GM18502 (cell line): ENCODE results near the gene HOXA3.

Experiments used
- ATAC-seq: cut with Tn5 transposase; IDR thresholded peaks from one replicate; pipeline ENCODE4 v1.9.1; 2021; ENCODE audit warnings: mild to moderate bottlenecking; ENCODE audit not compliant: unreplicated experiment, poor library complexity

Gene HOXA3

DNA sequence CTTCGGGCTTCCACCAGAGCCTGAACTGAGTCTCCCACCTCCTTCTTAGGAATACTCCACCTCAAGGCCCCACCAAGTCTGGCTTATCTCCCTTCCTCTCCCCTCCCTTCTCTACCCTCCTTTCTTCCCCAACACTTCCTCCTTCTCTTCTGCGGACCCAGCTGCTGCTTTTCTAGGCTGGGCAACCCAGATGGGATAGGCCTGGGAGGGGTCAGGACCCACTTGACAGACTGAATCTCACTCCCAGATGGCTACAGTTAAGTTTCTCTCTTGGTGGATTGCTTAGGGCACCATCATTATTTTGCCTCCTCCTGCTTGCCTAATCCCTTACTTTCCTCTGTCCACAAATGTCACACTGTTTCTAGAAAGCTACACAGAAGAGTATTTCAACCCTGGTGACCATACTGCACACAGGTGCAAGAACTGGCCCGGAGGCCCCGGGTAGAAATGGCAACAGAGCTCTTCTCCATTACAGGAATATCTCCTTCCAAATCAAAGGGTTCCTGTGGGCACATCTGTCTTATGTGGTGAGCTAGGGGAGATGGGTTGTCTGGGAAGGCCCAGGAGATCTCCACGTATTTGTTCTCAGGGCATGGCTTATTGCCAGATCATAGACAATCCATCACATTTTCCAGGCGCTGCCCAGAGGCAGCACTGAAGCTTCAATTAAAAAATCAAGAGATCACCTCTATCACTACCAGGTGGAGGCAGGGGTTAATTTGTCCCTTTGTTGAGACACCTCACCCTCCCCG lies 37.8 kb upstream of the HOXA3 start:
- no peak for ATAC-seq

DNA sequence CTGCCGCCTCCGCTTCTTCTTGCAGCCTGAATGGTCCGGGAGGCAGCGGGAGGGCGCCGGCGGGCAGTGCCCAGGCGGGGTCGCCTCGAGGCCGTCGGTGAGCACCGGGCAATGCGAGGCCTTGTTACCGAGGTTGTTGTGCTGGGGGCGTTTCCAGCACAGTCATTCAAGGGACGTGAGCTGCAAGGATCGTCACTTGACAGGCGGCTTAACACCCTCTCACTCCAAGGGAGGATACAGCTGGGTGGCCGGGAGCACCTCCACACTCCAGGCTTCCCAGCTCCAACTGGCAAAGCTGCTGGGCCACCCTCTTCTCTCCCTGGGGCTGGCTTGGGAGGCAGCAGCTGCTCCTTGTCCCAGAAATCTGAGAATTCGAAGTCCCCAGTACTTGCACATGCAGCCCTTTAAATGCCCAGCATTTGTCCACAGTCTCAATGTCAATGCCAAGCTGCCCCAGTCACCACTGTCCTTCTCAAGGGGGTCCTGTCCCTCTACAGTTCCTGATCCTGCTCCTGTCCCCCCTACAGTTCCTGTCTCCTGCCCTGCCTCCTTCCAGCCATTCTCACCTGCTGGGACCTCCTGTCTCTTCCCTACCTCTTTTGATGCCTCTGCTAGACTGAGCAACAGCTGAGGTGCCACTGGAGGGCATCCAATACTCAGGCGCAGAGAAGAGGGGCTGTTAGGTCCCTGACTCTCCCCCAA lies 37.1 kb upstream of the HOXA3 start:
- no peak for ATAC-seq

DNA sequence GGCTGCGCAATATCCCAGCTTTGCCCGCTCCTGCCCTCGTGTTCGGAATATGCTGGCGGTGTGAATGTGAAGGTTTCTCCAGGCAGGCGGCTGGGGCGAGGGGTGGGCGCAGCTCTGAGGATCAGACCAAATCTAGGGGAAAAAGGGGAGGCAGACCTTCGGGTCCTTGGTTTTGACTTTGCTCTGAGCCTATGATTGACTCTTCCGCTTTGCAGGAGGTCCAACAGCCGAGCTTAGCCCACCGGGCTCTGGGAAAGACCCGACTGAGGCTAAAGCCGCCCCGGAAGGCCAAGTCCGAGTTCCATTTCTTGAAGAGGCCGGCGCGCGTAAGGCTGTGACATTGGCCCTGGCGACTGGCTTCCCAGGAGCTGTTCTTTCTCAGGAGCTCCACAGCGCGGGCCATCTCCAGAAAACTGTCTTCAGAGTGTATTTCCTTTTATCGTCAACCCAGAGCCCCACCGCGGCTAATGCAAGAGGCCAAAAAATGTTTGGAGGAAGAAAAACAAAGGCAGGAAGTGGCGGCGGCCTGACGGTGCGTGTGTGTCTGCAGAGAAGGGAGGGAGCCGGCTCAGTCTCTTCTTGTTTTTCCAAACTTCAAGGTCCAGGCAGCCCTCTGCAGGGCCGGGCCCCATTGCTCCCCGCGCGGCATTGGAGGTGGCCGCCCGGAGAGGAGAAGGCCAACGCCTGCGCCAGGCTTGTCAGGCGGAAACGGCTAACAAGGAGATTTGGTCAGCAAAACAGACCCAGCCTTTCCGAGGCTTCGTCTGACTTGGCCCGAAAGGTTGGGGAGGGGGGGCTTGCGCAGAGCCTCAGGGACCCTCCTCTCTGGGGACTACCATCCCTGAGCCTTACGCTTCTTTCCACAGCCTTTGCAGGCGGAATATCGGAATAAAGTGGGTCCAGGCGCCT lies 36.3 kb upstream of the HOXA3 start:
- no peak for ATAC-seq

DNA sequence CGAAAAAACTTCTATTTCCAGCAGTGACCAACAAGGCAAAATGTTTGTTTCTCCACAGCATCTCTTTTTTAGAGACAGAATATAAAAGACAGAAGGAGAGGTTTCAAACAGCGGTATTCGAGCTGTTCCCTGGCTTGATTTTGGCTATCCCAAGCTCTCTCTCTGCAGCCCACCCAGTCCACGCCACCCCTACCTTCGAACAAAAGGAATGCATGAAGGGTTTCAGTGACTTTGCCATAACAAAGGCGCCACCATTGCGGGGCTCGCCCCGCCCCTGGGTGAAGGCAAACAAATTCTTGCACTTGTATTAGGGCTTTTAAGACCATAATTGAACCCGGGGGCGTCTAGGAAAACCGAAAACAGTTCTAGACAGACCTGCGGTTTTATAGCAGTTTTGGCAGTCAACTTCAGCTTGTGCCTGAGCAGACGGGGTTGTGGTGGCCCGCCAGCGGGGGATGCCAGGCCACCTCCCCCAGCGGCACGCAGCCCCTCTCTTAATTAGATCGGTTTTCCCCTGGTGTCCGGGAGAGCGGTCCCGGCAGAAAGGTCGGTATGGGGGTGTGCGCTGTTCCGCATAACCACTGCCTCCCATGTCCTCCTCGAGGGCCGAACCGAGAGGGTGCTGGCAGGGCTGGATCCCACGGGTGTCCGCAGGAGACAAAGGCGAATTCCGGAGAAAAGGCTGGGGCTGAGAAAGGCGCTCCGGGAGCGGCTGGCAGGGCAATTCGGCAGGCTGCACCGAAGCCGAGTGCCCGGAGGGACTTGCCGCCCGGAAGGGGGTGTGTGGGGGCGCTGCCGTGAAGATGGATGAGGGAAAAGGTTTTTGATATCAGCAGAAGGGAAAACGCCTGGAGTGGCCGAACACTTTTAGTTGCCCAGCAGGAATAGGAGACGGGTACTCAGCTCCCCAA lies 35.3 kb upstream of the HOXA3 start:
- no peak for ATAC-seq

DNA sequence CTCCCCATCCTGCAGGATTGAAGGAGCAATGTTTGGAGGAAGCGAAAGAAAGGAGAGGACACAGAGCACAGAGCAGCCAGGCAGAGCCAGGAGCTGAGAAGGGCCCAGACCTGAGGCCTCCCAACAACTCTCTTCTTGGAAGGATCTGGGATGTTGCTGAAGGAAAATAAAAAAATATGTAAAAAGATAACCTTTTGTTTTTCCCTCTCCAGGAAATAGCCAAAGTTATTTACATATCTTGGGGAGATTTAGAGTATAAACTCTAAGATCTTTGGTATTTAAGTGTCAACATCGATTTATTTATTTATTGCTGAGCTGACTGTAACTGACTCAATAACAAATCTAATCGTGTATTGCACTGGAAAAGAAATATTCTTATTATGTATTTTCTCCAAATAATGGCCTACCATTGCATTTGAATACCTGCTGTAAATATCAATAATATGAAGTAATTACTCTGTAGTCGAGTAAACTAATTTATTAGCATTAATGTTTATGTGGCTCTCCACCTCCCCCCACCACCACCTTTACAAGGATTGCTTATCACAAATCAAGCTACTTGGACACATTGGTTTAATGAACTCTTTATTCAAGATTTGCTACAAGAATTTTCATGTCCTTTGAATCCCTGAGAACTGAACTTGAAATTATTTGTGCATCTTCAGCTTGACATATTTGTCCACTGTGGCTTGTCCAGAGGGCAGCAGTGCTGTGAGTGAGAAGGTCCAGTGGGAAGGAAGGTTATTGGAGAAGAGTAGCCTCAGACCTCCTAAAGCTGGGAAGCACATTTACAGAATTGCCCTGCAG lies 34.5 kb upstream of the HOXA3 start:
- no peak for ATAC-seq

DNA sequence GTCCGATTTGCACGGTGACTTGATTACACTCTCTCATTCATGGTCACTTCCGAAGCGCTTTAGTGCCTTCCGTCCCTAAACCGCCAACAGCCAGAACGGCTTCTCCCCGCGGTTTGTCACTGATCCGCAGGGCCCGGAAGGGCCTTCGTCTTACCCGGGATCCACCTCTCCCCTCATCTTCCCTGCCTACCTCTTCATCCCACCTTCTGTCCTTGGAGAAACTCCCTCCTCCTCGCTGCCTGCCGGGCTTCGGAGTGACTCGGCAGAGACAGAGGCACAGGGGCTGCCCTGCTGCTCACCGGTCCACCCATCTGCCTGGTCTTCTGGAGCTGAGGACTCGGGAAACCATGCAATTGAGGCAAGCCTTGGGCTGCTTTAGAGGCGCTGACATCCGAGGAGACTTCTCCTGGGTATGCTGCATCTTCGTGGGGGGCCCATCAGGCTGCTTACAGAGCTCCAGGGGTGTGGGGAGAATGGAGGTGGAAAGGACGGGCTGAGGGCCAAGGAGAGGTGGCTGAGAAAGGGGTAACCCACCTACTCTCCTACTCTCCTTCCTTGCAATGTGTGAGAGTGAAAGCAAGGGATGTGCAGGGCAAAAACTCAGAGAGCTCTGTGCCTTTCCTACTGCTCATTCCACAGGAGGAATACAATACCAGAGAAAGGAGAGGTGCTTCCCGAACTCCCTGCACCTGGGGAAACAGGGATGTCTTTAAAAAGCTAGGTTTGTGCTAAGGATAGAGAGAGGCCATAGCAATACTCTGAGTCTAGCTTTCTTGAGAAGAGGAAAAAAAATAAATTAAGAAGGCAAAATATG lies 33.7 kb upstream of the HOXA3 start:
- no peak for ATAC-seq

DNA sequence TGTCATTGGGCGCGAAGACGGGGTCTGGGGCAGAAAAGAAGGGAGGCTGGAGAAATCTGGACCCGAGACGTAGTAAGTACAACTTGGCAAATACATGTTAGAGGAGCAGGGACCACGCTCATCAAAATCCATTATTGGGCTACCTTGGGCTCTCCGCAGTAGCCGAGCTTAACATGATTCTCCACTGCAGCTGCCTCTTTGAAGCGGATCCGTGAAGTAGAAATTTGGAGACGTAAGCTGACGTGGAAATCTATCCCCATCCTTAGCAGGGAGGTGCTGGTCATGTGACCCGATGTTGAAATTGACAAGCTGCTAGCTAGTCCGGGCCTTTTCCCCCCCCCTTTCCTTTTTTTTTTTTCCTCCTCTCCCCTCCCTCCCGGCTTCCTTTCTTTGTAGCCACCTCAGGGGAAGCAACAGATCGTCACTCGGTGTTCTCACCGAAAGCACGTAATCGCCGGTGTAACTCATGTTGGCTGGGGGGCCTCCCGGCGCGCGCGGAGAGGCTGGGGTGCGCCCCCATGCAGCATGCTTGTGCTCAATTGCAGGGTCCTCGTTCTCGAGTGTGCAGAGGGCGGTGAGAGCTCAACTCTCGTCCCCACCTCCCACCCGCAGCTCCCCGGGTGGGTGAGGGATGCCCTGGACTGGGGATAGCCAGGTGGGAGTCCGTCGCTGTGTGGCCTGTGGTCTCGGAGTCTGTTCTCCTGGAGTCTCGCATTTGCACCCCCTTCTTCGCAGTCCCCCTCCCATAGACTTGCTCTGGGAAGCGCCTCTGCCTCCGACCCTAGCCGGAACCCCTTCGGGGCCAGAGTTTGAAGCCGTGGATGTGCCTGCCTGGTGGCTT lies 32.9 kb upstream of the HOXA3 start, which contains the start of gene HOXA11:
Gene HOXA11, minus strand, starts transcription at position 220 of the 841 bp plus-strand sequence. Its CDS starts 88 bp downstream, at position 132.
- ATAC-seq, result no peak

DNA sequence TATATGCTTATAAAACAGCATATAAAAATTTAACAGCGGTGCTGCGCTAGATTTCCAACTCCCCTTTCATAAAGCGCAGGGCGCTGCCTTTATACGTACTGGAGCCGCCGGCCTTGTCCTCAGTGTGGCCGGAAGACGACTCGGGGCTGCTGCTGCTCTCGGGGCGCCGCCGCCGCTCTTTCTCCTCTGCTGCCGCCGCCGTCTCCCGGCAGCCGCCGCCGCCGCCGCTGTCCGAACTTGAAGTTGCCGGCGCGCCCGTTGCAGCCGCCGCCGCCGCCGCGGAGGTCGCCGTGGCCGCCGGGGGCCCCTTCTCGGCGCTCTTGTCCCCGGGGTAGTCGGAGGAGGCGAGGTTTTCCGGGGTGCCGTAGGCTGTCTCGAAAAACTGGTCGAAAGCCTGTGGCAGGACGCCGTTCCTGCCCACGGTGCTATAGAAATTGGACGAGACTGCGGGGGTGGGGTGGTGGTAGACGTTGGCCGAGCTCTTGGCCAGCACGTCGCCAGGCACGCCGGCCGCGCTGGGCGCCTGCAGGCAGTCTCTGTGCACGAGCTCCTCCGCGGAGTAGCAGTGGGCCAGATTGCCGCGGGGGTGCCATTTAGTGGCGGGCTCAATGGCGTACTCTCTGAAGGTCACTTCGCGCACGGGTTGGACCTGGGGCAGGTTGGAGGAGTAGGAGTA lies 32.1 kb upstream of the HOXA3 start:
- no peak for ATAC-seq

DNA sequence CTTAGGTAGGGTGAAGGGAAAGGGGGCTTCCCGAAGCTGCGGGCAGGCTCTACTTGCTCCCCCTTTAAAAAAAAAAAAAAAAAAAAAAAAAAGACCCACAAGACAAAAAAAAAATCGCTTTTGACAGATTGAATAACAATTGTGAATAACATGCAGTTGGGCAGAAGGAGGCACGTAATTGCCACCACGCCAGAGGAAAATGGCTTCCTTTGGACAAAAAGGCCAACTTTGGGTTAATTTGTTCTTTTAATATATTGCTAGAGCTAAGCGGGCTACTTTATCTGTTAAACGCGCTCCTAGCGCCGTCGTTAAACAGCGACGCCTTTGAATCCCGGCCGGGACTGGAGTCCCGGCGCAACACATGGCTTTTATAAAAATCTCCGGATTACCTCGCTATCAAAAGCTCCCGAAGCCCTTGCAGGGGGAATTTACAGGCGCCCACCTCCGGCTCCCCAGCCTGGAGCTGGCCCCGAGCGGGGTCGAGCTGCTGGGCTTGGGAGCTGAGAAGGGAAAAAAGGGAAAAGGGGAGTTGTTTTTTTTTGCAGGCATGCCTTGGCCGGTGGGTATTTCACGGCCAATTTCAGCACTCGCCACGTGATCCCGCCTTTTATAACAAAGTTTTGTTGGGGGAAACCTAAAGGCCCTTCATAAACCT lies 31.4 kb upstream of the HOXA3 start:
- ATAC-seq, result no peak

DNA sequence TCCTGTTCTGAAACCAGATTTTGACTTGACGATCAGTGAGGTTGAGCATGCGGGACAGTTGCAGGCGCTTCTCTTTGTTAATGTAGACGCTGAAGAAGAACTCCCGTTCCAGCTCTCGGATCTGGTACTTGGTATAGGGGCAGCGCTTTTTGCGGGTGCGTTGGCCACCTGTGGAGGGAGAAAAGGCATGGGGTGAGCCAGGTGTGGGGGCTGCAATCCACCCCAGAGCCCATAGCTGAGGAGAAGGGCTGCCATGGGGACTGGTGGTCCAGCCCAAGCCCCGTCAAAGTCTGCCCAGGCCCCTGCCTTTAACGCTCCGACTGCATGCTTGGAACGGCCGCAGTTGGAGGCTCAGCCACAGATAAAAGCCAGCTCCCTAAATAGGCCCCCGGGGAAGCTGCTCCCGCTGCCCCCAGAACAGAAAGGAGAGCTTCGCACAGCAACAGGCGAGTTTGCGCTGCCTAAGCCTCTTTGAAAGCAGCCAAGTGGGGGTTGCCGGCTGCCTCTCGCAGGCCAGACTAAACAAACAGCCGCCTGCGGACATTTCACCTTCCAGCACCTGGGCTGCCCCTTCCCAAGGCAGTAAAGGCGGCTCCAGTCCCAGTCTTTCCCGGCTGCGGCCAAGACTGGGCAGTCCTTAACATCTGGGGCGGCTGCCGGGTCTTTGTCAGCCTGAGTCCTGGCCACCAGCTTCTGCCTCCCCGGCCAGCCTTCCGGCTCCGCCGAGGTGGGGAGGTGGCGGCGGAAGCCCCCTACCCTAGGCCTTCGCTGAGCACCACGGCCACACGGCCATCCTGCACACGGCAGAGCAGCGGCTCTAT lies 30.7 kb upstream of the HOXA3 start:
- ATAC-seq, result no peak

DNA sequence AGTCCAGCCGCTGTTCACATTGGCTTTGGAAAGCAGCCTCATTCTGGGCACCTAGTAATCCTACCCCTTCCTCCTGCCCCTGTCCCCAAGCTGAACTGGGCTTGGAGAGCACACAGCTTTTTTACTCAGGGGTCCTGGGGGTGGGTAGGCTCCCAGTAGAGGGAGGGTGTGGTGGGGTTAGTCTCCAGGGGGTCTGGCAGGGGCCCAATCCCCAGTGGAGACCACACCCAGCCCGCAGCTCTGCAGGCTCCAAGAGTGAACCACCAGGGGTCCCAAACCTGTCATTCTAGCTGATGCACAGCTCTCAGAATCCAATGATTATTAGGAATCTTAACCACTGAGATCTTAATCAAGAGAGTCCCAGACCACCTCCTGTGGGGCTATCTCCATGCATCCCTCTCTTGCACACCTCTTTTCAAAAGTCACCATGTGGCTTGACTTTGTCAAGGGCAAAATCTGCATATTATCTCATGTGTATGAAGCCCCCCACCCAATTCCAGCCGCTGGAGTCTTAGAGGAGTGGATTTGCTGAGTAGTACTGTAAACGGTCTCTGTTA lies 30.0 kb upstream of the HOXA3 start:
- no peak for ATAC-seq

DNA sequence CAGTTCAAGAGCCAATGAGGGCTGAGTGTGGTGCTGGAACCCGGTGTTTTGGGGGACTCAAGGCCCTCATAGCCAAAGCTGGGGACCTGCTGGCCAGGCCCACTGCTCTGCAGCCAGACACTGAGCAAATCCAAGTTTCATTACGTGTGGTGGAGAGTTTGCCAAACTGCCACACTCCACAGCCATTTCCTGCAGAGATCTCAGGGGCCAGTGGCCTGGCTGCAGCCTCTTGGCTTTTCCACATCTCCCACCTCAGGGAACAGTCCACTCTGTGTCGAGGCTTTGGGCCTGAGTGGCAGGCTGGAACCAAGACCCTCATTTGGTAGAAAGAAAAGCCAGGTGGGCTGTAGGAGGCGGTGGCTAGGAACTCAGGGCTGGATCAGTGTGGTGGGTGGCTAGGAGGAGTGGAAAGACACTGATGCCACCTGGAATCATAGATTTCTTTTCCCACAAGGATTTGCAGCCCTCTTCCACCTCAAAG lies 29.5 kb upstream of the HOXA3 start:
- no peak for ATAC-seq

DNA sequence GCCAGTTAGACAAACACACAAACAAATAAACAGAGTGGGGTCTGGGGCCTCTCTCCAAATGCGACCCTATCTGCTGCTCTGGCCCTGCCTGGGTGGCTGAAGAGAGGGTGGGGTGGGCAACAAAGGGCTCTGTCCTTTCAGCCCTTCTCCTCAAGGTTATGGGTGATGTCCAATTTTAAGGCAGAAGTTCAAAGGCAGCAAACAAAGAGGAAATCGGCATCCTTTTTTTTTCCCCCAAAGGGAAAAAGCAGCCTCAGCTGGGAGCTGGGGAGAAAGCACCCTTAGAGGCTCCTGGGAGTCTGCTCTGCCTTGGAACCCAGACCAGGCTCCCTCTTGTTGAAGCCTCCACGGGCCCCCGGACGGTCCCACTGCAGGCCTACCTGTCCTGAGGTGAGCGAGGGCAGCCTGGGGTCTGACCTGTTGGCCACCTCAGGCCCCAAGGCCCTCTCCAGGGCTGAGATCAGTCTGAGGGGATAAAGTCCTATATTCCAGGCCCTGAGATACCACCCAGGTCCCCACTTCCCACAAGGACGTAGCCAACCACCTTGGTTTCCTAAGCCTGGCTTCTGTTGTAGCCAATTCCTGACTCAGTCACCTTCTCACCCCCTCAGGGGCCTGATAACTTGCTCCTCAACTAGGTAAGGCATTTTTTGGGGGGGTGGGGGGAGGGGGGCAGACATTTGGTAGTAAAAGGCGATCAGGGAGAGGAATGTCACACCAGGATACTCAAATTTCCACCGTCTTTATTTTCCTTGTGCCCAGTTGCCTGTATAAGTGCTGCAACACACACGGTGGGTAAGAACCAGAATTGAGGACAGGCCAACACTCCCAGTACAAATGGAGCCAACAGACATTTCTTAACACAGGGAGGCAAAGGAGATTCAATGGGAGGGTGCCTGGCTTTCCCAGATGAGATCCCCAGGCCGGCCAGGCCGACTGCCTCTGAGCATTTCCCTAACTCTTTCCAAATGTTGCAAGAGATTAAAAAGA lies 28.3 kb upstream of the HOXA3 start:
- no peak for ATAC-seq
